Skin of body (tissue), 2 donors: ENCODE measurements around the gene TINAGL1. TPM values are rescaled to one million over a fixed set of nuclear protein-coding genes. Genes with fewer than 3 reads are reported as not detected.

Source experiments
- DNase-seq: peaks from one replicate; lab custom pipeline; 2025; lab: John Stamatoyannopoulos, UW
- total RNA-seq: library from RNA; depleted of rRNA; stranded (reverse); fragments of >200 nt; gene quantifications from one replicate; pipeline ENCODE4 v1.2.3, GENCODE V29; 2014

TINAGL1 gene, protein sequence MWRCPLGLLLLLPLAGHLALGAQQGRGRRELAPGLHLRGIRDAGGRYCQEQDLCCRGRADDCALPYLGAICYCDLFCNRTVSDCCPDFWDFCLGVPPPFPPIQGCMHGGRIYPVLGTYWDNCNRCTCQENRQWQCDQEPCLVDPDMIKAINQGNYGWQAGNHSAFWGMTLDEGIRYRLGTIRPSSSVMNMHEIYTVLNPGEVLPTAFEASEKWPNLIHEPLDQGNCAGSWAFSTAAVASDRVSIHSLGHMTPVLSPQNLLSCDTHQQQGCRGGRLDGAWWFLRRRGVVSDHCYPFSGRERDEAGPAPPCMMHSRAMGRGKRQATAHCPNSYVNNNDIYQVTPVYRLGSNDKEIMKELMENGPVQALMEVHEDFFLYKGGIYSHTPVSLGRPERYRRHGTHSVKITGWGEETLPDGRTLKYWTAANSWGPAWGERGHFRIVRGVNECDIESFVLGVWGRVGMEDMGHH
- total RNA-seq: 28.6 TPM

DNA sequence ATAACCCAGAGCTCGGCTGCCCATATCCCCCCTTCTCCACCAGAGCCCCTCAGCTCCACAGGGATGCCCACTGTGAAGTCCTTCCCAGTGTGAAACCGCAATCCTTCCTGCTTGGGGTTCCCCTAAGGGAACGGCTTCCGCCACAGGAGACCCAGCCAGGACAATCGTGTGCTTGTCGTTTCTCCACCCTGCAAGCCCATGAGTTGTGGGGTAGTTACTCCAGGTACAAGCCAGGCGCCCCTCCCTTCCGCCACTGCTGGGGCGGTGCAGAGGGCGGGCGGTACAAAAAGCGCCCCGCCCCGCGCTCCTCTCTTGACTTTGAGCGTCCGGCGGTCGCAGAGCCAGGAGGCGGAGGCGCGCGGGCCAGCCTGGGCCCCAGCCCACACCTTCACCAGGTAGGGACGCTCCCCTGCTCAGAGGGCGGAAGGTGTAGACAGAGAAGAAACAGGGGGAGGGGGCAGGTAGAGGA, at the start of gene TINAGL1:
TINAGL1 (plus strand) TSS at position 315 of the 469 bp plus-strand sequence. CDS start 634 bp downstream, outside the sequence.
- no peak for DNase-seq

DNA sequence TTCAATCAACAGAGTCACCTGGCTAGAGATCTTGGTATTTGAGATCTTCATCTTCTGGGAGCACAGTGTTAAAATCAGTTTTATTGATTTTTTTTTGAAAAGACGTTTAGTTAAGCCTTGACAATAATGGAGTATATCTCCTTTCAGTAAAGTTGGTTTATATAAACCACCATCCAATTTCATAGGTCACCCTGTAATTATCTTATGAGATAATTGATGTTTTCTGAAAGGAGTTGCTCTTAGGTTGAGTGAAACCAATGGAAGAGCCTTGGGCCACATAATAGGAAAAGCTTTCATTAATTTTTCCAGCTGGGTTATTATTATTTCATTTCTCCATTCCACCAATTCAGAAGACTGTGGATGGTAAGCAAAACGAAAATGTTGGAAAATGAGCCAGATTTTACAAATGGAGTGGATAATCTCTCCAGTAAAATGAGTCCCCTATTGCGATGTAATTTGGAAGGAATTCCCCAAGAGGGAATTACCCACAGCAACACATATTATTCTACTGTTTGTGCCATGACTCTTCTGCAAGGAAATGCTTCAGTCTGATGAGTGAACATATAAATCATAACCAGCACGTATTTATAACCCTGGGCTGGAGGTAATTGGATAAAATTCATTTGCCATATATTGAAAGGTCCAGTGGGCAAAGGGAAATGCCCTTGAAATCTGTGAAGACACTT, 46.2 kb upstream of the TINAGL1 start:
- DNase-seq: peak; percentile 3

DNA sequence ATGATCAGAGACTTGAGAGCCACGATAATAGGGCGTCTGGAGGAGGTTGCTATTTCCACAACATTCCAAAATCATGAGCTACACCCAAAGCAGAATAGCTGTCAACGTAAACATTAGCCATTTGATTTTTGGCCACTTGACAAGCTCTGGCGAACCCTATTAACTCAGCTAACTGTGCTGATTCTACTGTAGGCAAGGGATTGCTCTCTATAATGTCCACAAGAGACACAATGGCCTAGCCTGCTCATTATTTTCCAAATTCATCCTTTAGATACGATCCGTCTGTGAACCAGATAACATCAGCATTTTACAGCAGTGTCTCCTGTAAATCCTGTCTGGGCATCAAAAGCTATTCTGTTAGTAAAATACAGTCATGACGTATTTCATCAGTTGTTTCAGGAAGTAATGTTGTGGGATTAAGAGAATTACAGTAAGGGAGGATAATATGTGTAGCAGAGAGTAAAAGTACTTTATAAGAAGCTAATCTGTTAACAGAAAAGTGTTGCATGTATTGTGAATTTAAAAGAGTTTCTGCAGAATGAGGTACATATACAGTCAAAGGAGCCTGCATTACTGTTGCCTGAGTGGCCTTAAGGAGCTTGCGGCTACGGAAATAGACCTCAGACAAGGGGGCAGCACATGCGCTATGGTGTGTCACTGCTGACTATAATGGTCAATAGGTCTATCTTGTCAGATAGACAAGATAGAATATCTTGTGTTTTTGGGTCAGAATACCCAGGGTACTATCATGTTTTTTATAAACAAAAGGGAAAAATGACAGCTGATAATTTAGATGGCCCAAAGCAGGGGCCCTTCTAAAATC, 44.9 kb upstream of the TINAGL1 start:
- DNase-seq: peak; percentile 47

DNA sequence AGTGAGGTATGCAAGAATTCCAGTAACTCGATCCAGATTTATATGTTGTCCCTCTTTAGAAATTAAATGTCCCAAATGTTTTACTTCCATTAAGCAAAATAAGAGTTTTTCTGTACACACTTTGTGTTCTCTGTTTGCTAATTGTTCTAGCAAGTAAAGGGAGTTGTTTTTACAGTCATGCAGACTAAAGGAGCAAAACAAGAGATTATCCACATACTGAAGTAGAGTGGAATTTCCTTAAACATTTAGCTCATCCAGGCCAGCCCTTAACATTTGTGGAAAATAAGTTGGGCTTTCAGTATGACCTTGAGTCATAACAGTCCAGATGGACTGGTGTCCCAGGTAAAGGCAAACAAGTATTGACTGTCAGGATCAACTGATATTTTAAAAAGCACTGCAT, 44.1 kb upstream of the TINAGL1 start:
- no peak for DNase-seq

DNA sequence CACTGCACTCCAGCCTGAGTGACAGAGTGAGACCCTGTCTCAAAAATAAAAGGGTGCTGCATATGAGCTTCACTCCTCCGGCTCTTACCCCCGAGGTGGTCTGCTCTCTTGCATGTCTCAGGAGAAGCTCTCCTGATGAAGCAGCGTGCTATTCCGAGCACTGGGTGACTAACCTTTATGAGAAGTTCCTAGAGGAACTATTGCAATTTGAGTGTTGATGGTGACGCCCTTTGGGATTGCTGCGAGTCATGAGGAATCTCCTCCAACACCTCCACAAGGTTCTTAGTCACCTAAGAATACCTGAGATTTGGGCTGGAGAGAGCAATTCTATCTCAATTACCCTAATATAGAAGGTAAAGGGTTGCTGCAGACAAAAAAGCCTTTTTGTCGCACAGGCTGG, 40.8 kb upstream of the TINAGL1 start:
- no peak for DNase-seq

DNA sequence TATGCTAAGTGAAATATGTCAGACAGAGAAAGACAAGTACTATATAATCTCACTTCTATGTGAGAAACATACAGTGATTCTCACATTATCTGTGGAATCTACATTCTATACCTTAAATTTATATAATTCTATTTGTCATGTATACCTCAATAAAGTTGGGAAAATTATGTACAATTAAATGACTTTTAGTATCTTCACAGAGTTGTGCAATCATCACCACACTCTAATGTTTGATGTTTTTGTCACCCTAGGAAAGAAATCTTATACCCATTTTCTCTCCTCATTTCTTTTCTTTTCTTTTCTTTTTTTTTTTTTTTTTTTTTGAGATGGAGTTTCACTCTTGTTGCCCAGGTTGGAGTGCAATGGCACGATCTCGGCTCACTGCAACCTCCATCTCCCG, 37.0 kb upstream of the TINAGL1 start:
- DNase-seq: no peak

DNA sequence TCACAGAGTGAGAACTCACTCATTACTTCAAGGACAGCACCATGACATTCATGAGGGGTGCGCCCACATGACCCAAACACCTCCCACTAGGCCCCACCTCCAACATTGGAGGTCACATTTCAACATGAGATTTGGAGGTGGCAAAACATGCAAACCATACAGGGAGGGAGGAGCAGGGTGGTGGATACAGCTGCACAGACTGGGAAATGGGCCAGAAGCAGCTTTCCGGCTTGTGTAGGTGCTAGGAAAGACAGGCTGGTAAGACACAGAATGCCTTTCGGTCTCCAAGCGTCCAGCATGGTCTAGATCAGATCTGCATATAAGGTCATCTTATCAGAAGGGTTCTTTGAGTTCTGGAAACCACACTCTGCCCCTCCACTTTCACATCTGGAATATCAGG, 35.1 kb upstream of the TINAGL1 start:
- DNase-seq: no peak

DNA sequence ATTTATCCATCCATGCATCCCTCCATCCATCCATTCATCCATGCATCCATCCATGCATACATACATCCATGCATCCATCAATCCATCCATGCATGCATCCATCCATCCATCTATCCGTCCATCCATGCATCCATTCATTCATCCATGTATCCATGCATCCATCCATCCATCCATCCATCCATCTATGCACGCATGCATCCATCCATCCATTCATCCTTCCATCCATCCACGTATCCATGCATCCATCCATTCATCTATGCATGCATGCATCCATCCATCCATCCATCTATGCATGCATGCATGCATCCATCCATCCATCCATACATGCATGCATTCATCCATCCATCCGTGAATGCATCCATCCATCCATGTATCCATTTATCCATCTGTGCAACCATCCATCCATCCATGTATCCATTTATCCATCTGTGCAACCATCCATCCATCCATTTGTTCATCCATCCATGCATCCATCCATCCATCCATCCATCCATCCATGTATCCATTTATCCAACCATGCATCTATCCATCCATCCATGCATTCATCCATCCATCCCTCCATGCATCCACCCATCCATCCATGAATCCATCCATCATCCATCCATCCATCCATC, 30.3 kb upstream of the TINAGL1 start:
- no peak for DNase-seq

DNA sequence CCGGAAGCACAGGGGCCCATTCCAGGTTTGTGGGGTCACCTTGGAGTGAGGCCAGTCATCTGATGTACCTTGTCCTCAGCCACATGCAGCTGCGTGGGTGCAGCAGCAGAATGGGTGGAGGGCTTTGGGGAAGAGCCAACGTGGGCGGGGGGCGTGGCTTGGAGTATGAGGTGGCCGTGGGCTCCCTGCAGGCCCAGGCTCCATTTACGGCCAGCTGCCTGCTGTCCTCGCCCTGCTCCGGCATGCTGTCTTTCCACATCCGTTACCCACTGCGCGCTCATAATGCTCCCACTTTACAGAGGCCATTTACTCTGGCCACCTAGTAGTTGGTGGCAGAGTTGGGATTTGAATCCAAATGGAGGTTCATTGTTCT, 27.8 kb upstream of the TINAGL1 start:
- no peak for DNase-seq

DNA sequence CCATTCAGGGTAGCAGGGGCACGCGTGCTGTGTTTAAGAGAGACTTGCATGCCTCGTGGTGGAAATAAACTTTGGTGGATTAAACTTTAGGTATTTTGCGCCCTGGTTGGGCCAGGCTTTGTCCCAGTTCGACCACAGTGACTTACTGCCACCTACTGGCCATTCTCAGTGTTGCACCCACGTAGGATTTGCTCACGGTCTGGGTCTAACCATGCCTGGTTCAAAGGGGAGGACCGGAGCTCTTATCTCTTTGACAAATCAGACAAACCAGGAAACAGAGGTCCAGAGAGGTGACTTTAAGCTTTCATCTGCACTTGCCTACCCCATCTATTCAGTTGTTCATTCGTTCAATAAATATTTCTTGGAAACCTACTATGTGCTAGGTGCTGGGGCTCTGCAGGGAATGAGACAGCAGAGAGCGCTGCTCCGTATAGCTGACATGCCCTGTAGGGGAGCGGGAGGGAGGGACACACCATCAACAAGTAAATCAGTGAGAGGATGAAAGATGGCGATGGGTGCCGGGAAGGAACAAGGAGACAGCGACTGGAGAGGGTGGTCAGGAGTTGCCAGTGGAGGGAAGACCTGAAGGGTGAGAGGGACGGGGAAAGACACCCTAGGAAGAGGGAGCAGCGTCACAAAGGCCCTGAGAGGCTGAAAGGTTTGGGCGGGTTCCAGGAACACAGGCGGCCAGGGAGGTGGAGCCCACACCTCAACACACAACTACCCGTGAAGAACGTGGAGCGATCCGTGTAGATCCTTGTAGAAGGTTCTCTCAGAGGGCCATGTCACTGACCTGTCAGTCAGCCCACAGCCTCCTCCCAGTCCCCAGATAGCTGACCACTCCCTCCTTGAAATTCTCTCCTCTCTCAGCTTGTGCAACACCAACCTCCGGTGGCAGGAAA, 27.2 kb upstream of the TINAGL1 start:
- DNase-seq: peak; percentile 81

DNA sequence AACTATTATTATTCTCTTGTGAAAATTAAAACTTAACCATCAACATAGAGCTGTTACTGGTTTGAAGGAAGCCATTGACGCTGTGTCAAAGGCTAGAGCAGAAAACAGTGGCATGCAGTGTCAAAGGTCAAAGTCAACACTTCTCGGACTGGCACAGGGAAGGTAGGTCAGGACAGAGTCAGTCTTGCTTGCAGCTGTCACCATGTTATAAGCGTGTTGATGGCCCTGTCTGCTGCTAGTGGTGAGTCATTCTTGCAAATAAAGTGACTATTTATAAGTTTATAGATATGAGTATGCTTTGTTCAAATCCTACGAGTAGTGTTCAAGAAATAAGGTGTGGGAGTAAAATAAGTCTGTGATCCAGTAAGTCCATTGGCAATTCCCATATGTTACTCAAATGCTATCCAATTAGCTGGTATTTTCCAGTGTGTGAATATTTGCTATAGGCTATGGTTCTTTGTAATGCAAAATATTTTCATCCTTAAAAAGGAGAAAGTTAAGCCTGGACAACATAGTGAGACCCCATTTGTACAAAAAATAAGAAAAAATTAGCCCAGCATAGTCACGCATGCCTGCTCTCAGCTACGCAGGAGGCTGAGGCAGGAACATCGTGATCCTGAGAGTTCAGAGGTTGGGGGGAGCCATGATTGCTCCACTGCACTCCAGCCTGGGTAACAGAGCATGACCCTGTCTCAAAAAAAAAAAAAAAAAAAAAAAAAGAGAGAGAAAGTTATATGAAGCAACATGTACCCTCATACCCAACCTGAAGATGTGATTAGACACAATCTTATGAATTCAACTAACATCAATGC, 26.3 kb upstream of the TINAGL1 start:
- DNase-seq: no peak

DNA sequence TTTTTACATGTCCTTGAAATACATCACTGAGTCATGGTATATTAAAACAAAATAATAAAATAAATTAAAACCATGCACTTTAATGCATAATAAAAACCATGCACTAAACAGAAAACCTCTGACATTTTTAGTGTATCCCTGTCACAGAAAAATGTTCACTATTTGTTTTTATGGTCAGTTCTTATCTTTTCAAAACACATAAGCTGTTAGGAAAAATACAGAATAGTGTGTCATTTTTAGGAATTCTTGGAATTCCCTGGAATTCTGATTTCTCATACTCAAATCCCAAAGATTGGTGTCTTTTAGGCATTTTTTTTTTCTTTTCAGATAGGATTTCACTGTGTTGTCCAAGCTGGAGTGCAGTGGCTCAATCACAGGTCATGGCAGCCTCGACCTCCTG, 25.1 kb upstream of the TINAGL1 start:
- DNase-seq: no peak

DNA sequence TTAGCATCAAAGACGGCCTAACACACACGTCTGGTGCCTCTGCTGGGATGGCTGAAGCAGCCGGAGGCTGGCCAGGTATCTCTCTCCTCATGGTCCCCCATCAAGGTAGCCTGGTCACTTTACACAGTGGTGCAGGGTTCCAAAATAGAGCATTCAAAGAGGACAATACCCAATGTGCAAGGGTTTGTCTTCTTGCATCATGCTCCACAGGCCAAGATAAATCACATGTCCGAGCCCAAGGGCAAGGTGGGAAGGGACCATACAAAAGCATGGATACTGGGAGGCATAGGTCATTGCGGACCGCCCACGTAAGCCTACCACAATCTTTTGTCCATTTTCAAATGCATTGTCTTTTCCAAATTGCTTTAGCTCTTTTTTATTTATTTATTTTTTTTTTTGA, 23.8 kb upstream of the TINAGL1 start:
- DNase-seq: no peak

DNA sequence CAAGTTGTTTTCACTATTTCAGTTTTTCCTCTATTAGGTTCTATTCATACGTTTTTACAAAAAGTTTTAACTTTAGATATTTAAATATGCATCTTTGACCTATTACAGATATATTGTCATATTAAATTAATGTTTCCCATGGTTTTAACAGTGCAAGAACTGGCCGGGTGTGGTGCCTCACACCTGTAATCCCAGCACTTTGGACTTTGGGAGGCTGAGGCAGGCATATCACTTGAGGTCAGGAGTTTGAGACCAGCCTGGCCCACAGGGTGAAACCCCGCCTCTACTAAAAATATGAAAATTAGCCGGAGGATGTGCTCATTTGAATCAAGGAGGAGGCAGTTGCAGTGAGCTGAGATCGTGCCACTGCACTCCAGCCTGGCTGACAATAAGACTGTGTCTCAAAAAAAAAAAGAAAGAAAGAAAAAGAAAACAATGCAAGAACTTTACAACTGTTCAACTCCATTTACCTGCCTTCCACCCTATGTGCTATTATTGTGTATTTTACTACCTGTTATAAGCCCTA, 19.8 kb upstream of the TINAGL1 start:
- no peak for DNase-seq

DNA sequence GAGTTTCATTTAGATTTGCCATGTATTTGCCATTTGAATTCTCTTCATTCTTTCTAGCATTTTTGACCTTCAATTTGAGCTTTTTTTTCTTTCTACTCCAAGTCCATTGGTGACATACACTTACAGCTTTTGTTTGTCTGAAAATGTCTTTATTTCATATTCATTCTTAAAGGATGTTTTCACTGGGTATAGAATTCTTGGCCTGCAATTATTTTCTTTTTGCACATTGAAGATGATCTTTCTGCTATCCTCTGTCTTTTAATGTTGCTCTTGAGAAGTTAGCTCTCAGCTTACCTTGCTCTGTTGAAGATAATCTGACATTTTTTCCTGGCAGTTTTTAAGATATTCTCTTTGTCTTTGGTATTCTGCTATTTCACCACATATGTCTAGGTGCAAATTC, 16.6 kb upstream of the TINAGL1 start:
- DNase-seq: no peak

DNA sequence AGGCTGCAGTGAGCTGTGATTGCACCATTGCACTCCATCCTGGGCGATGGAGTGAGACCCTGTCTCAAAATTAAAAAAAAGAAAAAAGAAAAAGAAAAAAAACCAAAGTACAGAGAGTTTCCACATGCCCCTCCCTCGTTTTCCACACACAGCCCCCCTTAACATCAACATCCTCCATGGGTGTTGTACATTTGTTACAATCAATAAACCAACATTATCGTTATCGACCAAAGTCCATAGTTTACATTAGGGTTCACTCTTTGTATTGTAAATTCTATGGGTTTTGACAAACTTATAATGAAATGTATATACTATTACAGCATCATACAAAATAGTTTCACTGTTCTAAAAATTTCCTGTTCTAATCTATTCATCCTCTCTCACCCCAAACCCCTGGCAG, 15.9 kb upstream of the TINAGL1 start:
- no peak for DNase-seq

DNA sequence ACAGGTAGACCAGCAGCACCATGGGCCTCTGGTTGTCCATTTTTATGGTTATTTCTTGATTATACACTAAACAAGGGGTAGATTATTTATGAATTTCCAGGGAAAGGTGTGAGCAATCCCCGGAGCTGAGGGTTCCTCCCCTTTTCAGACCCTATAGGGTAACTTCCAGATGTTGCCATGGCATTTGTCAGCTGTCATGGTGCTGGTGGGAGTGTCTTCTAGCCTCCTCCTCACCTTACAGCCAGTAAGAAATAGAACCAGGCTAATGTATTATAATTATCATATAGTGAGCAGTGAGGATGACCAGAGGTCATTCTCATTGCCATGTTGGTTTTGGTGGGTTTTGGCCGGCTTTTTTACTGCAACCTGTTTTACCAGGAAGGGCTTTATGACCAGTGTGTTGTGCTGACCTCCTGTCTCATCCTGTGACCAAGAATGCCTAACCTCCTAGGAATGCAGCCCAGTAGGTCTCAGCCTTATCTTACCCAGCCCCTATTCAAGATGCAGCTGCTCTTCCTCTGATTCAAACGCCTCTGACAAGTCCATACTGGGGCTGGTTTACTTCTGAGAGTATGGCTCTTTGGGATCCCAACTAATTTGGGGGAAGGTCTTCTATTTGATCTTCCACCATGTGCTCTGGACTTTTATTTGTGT, 13.5 kb upstream of the TINAGL1 start:
- no peak for DNase-seq

DNA sequence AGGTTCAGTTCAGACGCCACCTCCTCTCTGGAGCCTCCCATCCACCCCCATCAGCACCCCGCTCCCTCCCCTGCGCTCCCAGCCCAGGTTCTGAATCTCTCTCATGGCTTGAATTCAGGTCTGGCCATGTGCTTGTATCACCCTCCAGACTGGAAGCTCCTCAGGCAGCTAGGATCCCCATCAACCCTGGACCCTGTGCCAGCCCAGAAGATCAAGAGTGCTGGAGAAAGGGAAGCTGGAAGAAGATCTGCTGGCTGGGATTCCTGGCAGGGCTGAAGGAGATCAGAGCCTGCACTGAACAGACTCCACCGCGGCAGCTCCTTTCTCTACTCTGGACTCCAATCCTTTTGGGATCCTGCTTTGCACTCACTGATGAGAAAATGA, 11.7 kb upstream of the TINAGL1 start:
- DNase-seq: no peak
